HEK293 (cell line): ENCODE measurements around the gene DENND4B.

Experiments used
- BCL11A ChIP-seq: fragments of 450-650 bp; formaldehyde crosslinking; IDR thresholded peaks from 2 replicates; pipeline ENCODE4 v1.5.1; 2016; ENCODE audit warnings: low read depth, missing biosample characterization, missing genetic modification characterization
- KLF9 ChIP-seq: fragments of 450-650 bp; formaldehyde crosslinking; IDR thresholded peaks from 2 replicates; pipeline ENCODE4 v1.5.1; 2016; ENCODE audit warnings: missing biosample characterization, missing genetic modification characterization, low read depth
- PRDM6 ChIP-seq: fragments of 450-650 bp; formaldehyde crosslinking; IDR thresholded peaks from 2 replicates; pipeline ENCODE4 v1.5.1; 2017; ENCODE audit warnings: missing biosample characterization, missing genetic modification characterization
- RBAK ChIP-seq: fragments of 450-650 bp; formaldehyde crosslinking; IDR thresholded peaks from 2 replicates; pipeline ENCODE4 v1.5.1; 2016; ENCODE audit warnings: missing biosample characterization, missing genetic modification characterization
- REPIN1 ChIP-seq: fragments of 450-650 bp; formaldehyde crosslinking; IDR thresholded peaks from 2 replicates; pipeline ENCODE4 v1.5.1; 2017; ENCODE audit warnings: missing biosample characterization, missing genetic modification characterization, low read depth
- SP7 ChIP-seq: fragments of 450-650 bp; formaldehyde crosslinking; IDR thresholded peaks from 2 replicates; pipeline ENCODE4 v1.5.1; 2016; ENCODE audit warnings: missing biosample characterization, missing genetic modification characterization
- ZBTB7A ChIP-seq: fragments of 450-650 bp; formaldehyde crosslinking; IDR thresholded peaks from 2 replicates; pipeline ENCODE4 v1.5.1; 2016; ENCODE audit warnings: low read depth, missing biosample characterization, missing genetic modification characterization
- ZFP37 ChIP-seq: fragments of 450-650 bp; formaldehyde crosslinking; IDR thresholded peaks from 2 replicates; pipeline ENCODE4 v1.5.1; 2016; ENCODE audit warnings: missing biosample characterization, missing genetic modification characterization
- ZIC2 ChIP-seq: fragments of 450-650 bp; formaldehyde crosslinking; IDR thresholded peaks from 2 replicates; pipeline ENCODE4 v1.5.1; 2016; ENCODE audit warnings: missing biosample characterization, missing genetic modification characterization
- ZNF10 ChIP-seq: fragments of 450-650 bp; formaldehyde crosslinking; IDR thresholded peaks from 2 replicates; pipeline ENCODE4 v1.5.1; 2017; ENCODE audit warnings: missing biosample characterization, missing genetic modification characterization
- ZNF132 ChIP-seq: fragments of 450-650 bp; formaldehyde crosslinking; IDR thresholded peaks from 2 replicates; pipeline ENCODE4 v1.5.1; 2017; ENCODE audit warnings: missing biosample characterization, missing genetic modification characterization, borderline replicate concordance
- ZNF133 ChIP-seq: fragments of 450-650 bp; formaldehyde crosslinking; IDR thresholded peaks from 2 replicates; pipeline ENCODE4 v1.5.1; 2016; ENCODE audit warnings: missing biosample characterization, missing genetic modification characterization
- ZNF138 ChIP-seq: fragments of 450-650 bp; formaldehyde crosslinking; IDR thresholded peaks from 2 replicates; pipeline ENCODE4 v1.5.1; 2016; ENCODE audit warnings: missing biosample characterization, missing genetic modification characterization, borderline replicate concordance
- ZNF140 ChIP-seq: fragments of 450-650 bp; formaldehyde crosslinking; IDR thresholded peaks from 2 replicates; pipeline ENCODE4 v1.5.1; 2016; ENCODE audit warnings: missing biosample characterization, missing genetic modification characterization
- ZNF157 ChIP-seq: fragments of 450-650 bp; formaldehyde crosslinking; IDR thresholded peaks from 2 replicates; pipeline ENCODE4 v1.5.1; 2016; ENCODE audit warnings: missing biosample characterization, missing genetic modification characterization
- ZNF2 ChIP-seq: fragments of 450-650 bp; formaldehyde crosslinking; IDR thresholded peaks from 2 replicates; pipeline ENCODE4 v1.5.1; 2016; ENCODE audit warnings: missing biosample characterization, missing genetic modification characterization
- ZNF214 ChIP-seq: fragments of 450-650 bp; formaldehyde crosslinking; IDR thresholded peaks from 2 replicates; pipeline ENCODE4 v1.5.1; 2017; ENCODE audit warnings: missing biosample characterization, mild to moderate bottlenecking, missing genetic modification characterization, borderline replicate concordance
- ZNF266 ChIP-seq: fragments of 450-650 bp; formaldehyde crosslinking; IDR thresholded peaks from 2 replicates; pipeline ENCODE4 v1.5.1; 2016; ENCODE audit warnings: missing biosample characterization, missing genetic modification characterization, low read depth
- ZNF311 ChIP-seq: fragments of 450-650 bp; formaldehyde crosslinking; IDR thresholded peaks from 2 replicates; pipeline ENCODE4 v1.5.1; 2017; ENCODE audit warnings: missing biosample characterization, missing genetic modification characterization, borderline replicate concordance
- ZNF398 ChIP-seq: fragments of 450-650 bp; formaldehyde crosslinking; IDR thresholded peaks from 2 replicates; pipeline ENCODE4 v1.5.1; 2017; ENCODE audit warnings: missing biosample characterization, missing genetic modification characterization
- ZNF530 ChIP-seq: fragments of 450-650 bp; formaldehyde crosslinking; IDR thresholded peaks from 2 replicates; pipeline ENCODE4 v1.5.1; 2016; ENCODE audit warnings: low read depth, missing biosample characterization, missing genetic modification characterization
- ZNF558 ChIP-seq: fragments of 450-650 bp; formaldehyde crosslinking; IDR thresholded peaks from 2 replicates; pipeline ENCODE4 v1.5.1; 2016; ENCODE audit warnings: missing biosample characterization, missing genetic modification characterization
- ZNF610 ChIP-seq: fragments of 450-650 bp; formaldehyde crosslinking; IDR thresholded peaks from 2 replicates; pipeline ENCODE4 v1.5.1; 2016; ENCODE audit warnings: missing biosample characterization, missing genetic modification characterization, borderline replicate concordance
- ZNF623 ChIP-seq: fragments of 450-650 bp; formaldehyde crosslinking; IDR thresholded peaks from 2 replicates; pipeline ENCODE4 v1.5.1; 2016; ENCODE audit warnings: missing biosample characterization, missing genetic modification characterization
- ZNF654 ChIP-seq: fragments of 450-650 bp; formaldehyde crosslinking; IDR thresholded peaks from 2 replicates; pipeline ENCODE4 v1.5.1; 2016; ENCODE audit warnings: low read depth, missing biosample characterization, missing genetic modification characterization
- ZNF785 ChIP-seq: fragments of 450-650 bp; formaldehyde crosslinking; IDR thresholded peaks from 2 replicates; pipeline ENCODE4 v1.5.1; 2016; ENCODE audit warnings: missing biosample characterization, missing genetic modification characterization
- TF ChIP-seq, protein P1 (sequence below): fragments of 450-650 bp; formaldehyde crosslinking; conservative IDR thresholded peaks from 2 replicates; pipeline ENCODE4 v1.5.1; 2016; ENCODE audit warnings: low read depth, missing biosample characterization, missing genetic modification characterization
- TF ChIP-seq, protein P2 (sequence below): fragments of 450-650 bp; formaldehyde crosslinking; IDR thresholded peaks from 2 replicates; pipeline ENCODE4 v1.5.1; 2016; ENCODE audit warnings: missing biosample characterization, missing genetic modification characterization, low read depth
- TF ChIP-seq, protein P3 (sequence below): fragments of 450-650 bp; formaldehyde crosslinking; IDR thresholded peaks from 2 replicates; pipeline ENCODE4 v1.5.1; 2016; ENCODE audit warnings: missing biosample characterization, missing genetic modification characterization

Gene DENND4B

DNA sequence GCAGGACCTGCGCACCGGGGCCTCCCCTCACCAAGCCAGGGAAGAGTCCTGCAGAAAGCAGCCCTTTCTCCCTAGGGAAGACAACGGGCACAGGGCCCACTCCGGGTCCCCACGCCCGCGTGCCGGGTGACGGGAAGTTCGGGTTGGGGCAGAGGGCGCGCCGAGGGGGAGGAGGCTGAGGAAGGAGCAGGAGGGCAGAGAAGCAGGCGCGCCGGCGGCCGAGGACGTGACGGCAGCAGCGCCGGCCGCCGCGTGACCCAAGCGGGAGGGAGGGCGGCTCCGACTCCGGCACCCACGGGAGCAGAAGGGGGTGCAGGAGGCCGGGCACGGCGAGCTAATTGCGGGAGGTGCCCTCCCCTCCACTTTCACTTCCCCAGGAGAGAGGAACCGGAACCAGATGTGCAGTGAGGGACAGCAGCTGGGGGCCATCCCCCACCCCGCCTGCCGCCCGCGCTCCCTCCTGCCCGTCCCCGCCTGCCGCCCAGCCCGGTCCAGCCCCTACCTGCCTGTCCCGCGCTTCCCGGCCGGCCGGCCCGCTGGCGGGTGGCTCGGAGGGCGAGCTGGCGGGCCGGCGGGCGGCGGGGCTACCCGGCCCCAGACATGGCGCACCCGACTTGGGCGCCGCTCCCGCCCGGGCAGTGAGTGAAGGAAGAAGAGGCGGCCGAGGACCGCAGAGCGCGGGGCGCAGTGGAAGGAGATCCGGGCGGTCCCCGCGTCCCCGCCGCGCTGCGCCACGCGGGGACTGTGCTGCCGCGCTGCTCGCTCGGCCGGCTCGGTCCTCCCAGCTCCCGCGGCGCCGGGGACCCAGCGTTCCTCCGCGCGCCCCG, 510 bp downstream of the DENND4B start (continued):
- TF ChIP-seq ZNF138 (tag by site-specific recombination), result no peak
- TF ChIP-seq RBAK (tag by site-specific recombination), result no peak
- 0 out of 2 replicates have a peak, but pooled peaks have one; percentile 65 for TF ChIP-seq ZBTB7A (tag by site-specific recombination)
- no peak for TF ChIP-seq BCL11A (tag by site-specific recombination)
- no peak; the same call in 1 of the 2 replicates for TF ChIP-seq ZFP37
- peak; percentile 40; the same call in 1 of the 2 replicates for TF ChIP-seq ZNF2
- TF ChIP-seq, protein P1, sequence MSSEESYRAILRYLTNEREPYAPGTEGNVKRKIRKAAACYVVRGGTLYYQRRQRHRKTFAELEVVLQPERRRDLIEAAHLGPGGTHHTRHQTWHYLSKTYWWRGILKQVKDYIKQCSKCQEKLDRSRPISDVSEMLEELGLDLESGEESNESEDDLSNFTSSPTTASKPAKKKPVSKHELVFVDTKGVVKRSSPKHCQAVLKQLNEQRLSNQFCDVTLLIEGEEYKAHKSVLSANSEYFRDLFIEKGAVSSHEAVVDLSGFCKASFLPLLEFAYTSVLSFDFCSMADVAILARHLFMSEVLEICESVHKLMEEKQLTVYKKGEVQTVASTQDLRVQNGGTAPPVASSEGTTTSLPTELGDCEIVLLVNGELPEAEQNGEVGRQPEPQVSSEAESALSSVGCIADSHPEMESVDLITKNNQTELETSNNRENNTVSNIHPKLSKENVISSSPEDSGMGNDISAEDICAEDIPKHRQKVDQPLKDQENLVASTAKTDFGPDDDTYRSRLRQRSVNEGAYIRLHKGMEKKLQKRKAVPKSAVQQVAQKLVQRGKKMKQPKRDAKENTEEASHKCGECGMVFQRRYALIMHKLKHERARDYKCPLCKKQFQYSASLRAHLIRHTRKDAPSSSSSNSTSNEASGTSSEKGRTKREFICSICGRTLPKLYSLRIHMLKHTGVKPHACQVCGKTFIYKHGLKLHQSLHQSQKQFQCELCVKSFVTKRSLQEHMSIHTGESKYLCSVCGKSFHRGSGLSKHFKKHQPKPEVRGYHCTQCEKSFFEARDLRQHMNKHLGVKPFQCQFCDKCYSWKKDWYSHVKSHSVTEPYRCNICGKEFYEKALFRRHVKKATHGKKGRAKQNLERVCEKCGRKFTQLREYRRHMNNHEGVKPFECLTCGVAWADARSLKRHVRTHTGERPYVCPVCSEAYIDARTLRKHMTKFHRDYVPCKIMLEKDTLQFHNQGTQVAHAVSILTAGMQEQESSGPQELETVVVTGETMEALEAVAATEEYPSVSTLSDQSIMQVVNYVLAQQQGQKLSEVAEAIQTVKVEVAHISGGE (tag by site-specific recombination), result peak; percentile 88
- no peak for TF ChIP-seq ZNF10 (tag by site-specific recombination)
- no peak for TF ChIP-seq ZNF157 (tag by site-specific recombination)
- peak; percentile 55 for TF ChIP-seq KLF9
- no peak for TF ChIP-seq ZNF311 (tag by site-specific recombination)
- no peak for TF ChIP-seq ZNF785 (tag by site-specific recombination)
- TF ChIP-seq REPIN1, result no peak
- TF ChIP-seq ZNF266 (tag by site-specific recombination), result no peak
- TF ChIP-seq ZNF654 (tag by site-specific recombination), result no peak
- no peak; the same call in 1 of the 2 replicates for TF ChIP-seq ZIC2 (tag by site-specific recombination)
- TF ChIP-seq ZNF558 (tag by site-specific recombination), result no peak
- TF ChIP-seq, protein P2, sequence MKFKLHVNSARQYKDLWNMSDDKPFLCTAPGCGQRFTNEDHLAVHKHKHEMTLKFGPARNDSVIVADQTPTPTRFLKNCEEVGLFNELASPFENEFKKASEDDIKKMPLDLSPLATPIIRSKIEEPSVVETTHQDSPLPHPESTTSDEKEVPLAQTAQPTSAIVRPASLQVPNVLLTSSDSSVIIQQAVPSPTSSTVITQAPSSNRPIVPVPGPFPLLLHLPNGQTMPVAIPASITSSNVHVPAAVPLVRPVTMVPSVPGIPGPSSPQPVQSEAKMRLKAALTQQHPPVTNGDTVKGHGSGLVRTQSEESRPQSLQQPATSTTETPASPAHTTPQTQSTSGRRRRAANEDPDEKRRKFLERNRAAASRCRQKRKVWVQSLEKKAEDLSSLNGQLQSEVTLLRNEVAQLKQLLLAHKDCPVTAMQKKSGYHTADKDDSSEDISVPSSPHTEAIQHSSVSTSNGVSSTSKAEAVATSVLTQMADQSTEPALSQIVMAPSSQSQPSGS (tag by site-specific recombination), result no peak
- TF ChIP-seq ZNF132, result no peak
- TF ChIP-seq, protein P3, sequence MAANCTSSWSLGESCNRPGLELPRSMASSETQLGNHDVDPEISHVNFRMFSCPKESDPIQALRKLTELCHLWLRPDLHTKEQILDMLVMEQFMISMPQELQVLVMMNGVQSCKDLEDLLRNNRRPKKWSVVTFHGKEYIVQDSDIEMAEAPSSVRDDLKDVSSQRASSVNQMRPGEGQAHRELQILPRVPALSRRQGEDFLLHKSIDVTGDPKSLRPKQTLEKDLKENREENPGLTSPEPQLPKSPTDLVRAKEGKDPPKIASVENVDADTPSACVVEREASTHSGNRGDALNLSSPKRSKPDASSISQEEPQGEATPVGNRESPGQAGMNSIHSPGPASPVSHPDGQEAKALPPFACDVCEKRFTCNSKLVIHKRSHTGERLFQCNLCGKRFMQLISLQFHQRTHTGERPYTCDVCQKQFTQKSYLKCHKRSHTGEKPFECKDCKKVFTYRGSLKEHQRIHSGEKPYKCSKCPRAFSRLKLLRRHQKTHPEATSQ (tag by site-specific recombination), result 0 out of 2 replicates have a peak, but pooled peaks have one; percentile 22
- no peak for TF ChIP-seq ZNF623 (tag by site-specific recombination)
- TF ChIP-seq ZNF530 (tag by site-specific recombination), result no peak
- no peak for TF ChIP-seq ZNF133
- peak; percentile 54; the same call in 1 of the 2 replicates for TF ChIP-seq ZNF610 (tag by site-specific recombination)
- no peak for TF ChIP-seq SP7 (tag by site-specific recombination)
- TF ChIP-seq PRDM6 (tag by site-specific recombination), result no peak
- no peak for TF ChIP-seq ZNF214 (tag by site-specific recombination)
- TF ChIP-seq ZNF140, result no peak
- TF ChIP-seq ZNF398 (tag by site-specific recombination), result peak; percentile 69
